Psoas muscle (tissue), 8 donors: ENCODE measurements around the gene STMN3. TPM values are rescaled to one million over a fixed set of nuclear protein-coding genes. Genes with fewer than 3 reads are reported as not detected.

Experiments used
- ATAC-seq, 4 donors: fragments of 200-7000 bp; cut with Tn5 transposase; one replicate each; pipeline ENCODE4 v1.9.1; 2020; ENCODE audit warnings: moderate library complexity in 3 of 4, mild to moderate bottlenecking in 2 of 4
- DNase-seq, 2 donors: peaks; one replicate each; pipeline ENCODE4 v3.0.0-alpha.2; 2020
- H3K27ac ChIP-seq: fragments of 200-600 bp; one replicate; pipeline ENCODE4 v1.8.0; 2022
- H3K27me3 ChIP-seq, 3 donors: fragments of 200-600 bp in 1 of 3; one replicate each; pipeline versions ENCODE4 v1.6.1 to v1.8.0; 2013 to 2022; ENCODE audit warnings: low read length in 2 of 3, mild to moderate bottlenecking in 2 of 3, moderate library complexity in 1 of 3; ENCODE audit not compliant: insufficient read depth in 3 of 3
- H3K36me3 ChIP-seq, 2 donors: fragments of 200-600 bp in 1 of 2; one replicate each; pipeline versions ENCODE4 v1.6.1 to v1.8.0; 2013 to 2022; ENCODE audit warnings: low read depth in 1 of 2, mild to moderate bottlenecking in 1 of 2, moderate library complexity in 1 of 2; ENCODE audit not compliant: insufficient read depth in 1 of 2
- H3K4me1 ChIP-seq: fragments of 200-600 bp; one replicate; pipeline ENCODE4 v1.8.0; 2022
- H3K4me3 ChIP-seq: fragments of 200-600 bp; one replicate; pipeline ENCODE4 v1.8.0; 2022; ENCODE audit warnings: mild to moderate bottlenecking
- H3K9me3 ChIP-seq: fragments of 200-600 bp; one replicate; pipeline ENCODE4 v1.8.0; 2022
- WGBS, 3 donors: extraction: QIAGEN DNeasy Blood & Tissue Kit; methylation state at CpG; one replicate each; pipeline versions ENCODE4 v1.1.6 to v1.1.7; 2013; 5-methylcytosine and 5-hydroxymethylcytosine counted together
- intact Hi-C, 2 donors: fragments of 100-400 bp; cut with DNase I; formaldehyde crosslinking; loops; one replicate each; pipeline versions ENCODE4 v1.11.0 to v1.14.2; 2022
- polyA plus RNA-seq, 3 donors: library from polyadenylated mRNA; stranded (reverse); fragments of 200-250 nt; gene quantifications; one replicate each; pipeline ENCODE4 v1.2.3, GENCODE V29; 2013
- total RNA-seq, 4 donors: library from RNA; stranded (reverse); fragmentation: NEBNext Ultra II Directional in 2 of 4; extraction: Animal tissue kit (Norgen Biotek cat#: 25700) in 2 of 4; gene quantifications; one replicate each; pipeline versions ENCODE4 v1.2.1 to v1.2.4, GENCODE V29; 2021 to 2023
- TF ChIP-seq, protein P1 (sequence below): fragments of 200-600 bp; IDR thresholded peaks from one replicate; pipeline ENCODE4 v1.8.0; 2022; ENCODE audit warnings: antibody characterized with exemption
- donor health status: healthy with polysubstance abuse.
- donor health status: DM: no; HTN: no; CAD: no; lungs with moderate emphysema.
- donor health status: Bipolar disorder and iron deficiency.
- donor health status: healthy.
- donor health status: DM: yes; HTN: yes; CAD: no.
- donor health status: DM: no; HTN: no; CAD: no.
- donor health status: DM: no; HTN: no; CAD: no.
- donor health status: DM: yes; HTN: yes; CAD: no.

Gene STMN3
- total and polyA plus RNA-seq, 7 donors = 1.0 to 3.1 (median 2.4) TPM

DNA sequence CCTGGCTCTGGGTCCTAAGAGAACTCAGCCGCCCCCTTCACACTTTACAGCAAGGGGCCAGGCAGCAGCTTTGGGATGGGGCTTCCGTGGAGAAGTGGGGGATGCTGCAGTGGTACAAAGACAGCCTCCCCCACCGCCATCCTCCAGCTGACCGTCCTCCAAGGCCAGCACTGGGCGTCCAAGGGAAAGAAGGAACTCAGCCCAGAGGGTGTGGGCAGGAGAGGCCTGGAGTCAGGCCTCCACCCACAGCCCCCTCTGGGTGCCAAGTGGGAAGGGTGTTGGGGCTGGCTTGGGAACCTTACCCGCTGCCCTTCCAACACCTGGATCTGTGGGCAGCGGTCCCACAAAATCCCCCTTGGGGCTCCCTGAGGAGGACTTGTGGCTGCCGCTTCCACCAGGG, 13.1 kb downstream of the STMN3 start:
- TF ChIP-seq, protein P1, sequence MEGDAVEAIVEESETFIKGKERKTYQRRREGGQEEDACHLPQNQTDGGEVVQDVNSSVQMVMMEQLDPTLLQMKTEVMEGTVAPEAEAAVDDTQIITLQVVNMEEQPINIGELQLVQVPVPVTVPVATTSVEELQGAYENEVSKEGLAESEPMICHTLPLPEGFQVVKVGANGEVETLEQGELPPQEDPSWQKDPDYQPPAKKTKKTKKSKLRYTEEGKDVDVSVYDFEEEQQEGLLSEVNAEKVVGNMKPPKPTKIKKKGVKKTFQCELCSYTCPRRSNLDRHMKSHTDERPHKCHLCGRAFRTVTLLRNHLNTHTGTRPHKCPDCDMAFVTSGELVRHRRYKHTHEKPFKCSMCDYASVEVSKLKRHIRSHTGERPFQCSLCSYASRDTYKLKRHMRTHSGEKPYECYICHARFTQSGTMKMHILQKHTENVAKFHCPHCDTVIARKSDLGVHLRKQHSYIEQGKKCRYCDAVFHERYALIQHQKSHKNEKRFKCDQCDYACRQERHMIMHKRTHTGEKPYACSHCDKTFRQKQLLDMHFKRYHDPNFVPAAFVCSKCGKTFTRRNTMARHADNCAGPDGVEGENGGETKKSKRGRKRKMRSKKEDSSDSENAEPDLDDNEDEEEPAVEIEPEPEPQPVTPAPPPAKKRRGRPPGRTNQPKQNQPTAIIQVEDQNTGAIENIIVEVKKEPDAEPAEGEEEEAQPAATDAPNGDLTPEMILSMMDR = no peak
- intact Hi-C loops = no loop called here
- Histone ChIP-seq H3K36me3 (no peaks in the 10 kb centered on the region), H3K4me3 (peak overlapping the region; percentile 32), H3K27ac (no peak overlapping the region), H3K4me1 (peaks cover 2% of the 10 kb centered on the region), H3K9me3 (no peaks in the 10 kb centered on the region), H3K27me3 (peaks cover 0 to 4% (median 0%) of the 10 kb centered on the region in 3 donors)
- WGBS, 3 donors = 57 to 80% (median 69%) methylated on average over 5 to 8 of the region's 8 CpGs
- ATAC-seq = no peak
- DNase-seq = no peak

DNA sequence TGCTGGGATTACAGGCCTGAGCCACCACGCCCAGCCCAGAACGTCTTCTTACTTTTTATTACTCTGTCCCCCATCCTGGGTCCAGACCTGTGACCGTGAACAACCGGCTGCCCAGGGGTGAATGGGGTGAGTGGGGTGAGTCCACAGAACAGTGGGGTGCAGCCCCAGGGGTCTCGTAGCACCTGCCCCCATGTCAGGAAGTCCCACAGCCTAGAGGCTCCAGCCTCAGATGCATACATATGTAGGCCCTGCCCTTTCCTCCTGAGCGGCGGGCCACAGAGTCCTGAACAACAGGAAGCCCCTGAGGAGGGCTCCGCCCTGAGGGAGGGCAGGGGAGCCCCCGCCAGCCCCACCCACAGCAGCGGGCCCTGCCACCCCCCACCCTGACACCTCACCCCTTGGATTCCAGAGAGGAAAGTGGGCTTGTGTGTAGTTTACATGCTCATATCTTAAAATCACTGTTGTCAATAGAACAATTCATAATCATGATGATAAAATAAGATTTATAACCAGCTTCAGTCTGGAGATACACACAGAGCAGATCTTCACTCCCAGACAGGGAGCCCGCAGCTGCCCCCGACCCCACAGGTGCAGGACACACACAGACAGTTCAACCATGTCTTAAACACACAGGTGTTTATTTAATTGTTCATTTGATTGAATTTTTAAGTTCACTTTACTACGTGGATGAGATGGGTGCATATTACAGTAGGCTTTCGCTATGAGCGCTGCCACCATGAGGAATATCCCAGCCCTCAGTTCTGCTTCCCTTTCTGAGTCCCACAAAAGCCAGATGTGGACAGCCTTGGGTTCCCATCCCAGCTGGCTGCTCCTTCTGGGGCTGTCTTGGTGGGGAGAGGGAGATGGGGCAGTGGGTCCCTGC, 13.9 kb downstream of the STMN3 start:
- H3K9me3 ChIP-seq = no peaks in the 10 kb centered on the region
- H3K4me1 ChIP-seq = peaks cover 2% of the 10 kb centered on the region
- DNase-seq = peak in 1 of 2 donors; percentile 67

DNA sequence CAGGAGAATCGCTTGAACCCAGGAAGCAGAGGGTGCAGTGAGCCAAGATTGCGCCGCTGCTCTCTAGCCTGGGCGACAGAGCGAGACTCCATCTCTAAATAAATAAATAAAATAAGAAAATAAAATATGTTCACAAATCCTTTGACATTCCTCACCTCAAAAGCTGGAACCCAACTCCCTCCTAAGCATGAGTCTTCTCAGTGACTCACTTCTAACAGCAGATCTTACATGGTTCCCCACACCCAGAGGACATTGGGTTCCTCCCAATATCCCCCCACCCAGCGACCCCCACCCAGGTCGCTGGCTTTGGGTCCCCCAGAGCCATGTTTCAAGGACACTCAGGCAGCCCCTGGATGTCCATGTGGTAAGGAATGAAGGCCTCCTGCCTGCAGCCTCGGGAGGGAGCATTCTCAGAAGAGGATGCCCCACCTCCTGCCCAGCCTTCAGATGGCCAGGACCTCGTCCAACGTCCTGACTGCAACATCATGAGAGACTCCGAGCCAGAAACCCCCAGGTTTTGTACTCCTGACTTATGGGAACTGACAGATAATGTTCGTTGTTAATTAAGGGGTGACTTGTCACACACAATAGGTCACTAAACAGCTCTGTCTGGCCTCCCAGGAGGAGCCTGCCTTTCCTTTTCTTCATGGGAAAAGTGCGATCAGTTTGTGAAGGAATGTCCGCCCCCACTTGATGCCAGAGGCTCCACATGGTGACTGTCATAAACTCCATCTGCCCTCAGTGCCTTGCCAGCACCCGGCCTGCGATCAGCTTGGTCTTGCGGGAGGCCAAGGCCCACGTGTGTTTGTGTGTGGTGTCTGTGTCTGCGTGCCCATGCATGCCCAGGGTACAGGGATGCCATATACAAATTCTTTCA, 16.2 kb downstream of the STMN3 start:
- intact Hi-C loops = no loop called here
- Histone ChIP-seq H3K36me3 (no peaks in the 10 kb centered on the region), H3K27me3 (no peaks in the 10 kb centered on the region), H3K9me3 (no peaks in the 10 kb centered on the region), H3K4me1 (peaks cover 2% of the 10 kb centered on the region), H3K4me3 (no peak overlapping the region), H3K27ac (no peak overlapping the region)
- DNase-seq = no peak
- ATAC-seq = no peak
- WGBS, 3 donors = 55 to 60% (median 57%) methylated on average over 19 of the region's 19 CpGs
- TF ChIP-seq, protein P1 = no peak

More for the DNA sequence above, 13.9 kb downstream of the STMN3 start:
- intact Hi-C loops = no loop called here
- 62 to 71% (median 64%) methylated on average over 14 to 15 of the region's 15 CpGs for WGBS, 3 donors
- no peak for ATAC-seq
- H3K4me3 ChIP-seq = no peak overlapping the region
- H3K27me3 ChIP-seq = peaks cover 0 to 4% (median 0%) of the 10 kb centered on the region in 3 donors
- H3K36me3 ChIP-seq = no peaks in the 10 kb centered on the region
- peak overlapping the region; percentile 46 for H3K27ac ChIP-seq
- TF ChIP-seq, protein P1 = no peak

DNA sequence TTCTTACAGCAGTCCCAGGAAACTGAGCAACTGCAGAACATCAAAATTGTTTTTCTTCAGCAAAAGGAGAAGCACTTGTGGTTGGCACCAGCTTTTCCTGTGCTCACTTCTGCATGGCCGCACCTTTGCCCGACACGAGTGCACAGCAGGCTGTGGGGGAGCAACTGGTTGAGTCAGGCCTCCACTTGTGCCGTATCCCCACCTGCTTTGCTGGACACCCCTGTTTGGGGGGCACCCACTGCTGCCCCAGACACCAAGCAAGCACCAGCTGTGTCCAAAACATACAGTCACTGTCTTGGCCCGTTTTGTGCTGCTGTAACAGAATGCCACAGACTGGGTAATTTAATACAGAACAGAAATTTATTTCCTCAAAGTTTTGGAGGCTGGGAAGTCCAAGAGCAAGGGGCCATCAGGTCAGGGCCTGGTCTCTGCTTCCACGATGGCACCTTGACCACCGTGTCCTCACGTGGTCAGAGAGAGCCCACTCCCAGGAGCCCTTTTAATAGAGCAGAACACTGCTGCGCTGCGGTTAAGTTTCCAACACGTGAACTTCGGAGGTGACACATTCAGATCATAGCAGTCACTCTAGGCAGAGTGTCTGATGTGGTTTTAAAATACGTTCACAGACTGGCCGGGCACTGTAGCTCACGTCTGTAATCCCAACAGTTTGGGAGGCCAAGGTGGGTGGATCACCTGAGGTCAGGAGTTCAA, 17.6 kb downstream of the STMN3 start:
- H3K4me3 ChIP-seq = no peak overlapping the region
- no peak for ATAC-seq
- intact Hi-C loops = no loop called here
- H3K27ac ChIP-seq = no peak overlapping the region
- H3K9me3 ChIP-seq = no peaks in the 10 kb centered on the region
- TF ChIP-seq, protein P1 = no peak
- no peak for DNase-seq
- no peaks in the 10 kb centered on the region for H3K36me3 ChIP-seq
- WGBS, 3 donors = 70 to 75% (median 73%) methylated on average over 15 of the region's 15 CpGs
- H3K27me3 ChIP-seq = no peaks in the 10 kb centered on the region
- H3K4me1 ChIP-seq = no peaks in the 10 kb centered on the region
